ENCODE results near the gene KRTAP10-4.
"Not testable (repeated sequence)": the region's sequence is repeated elsewhere in the genome, so short reads cannot be mapped to it uniquely, and the experiment has no call there.

The KRTAP10-4 gene

GRCh38 chr21:44582055-44582454, 8.5 kb downstream of the KRTAP10-4 start:
- no peak for DNase-seq

- no peak for DNase-seq
Observed at GRCh38 chr21:44583089-44583799, 9.7 kb downstream of the KRTAP10-4 start.

GRCh38 chr21:44583800-44584147, 10.2 kb downstream of the KRTAP10-4 start:
- no peak for DNase-seq

- no peak for DNase-seq
Observed at GRCh38 chr21:44585892-44586291, 12.4 kb downstream of the KRTAP10-4 start.

GRCh38 chr21:44589094-44589493, 15.6 kb downstream of the KRTAP10-4 start:
- DNase-seq = no peak

GRCh38 chr21:44589586-44590305, 16.2 kb downstream of the KRTAP10-4 start:
- DNase-seq = no peak

GRCh38 chr21:44590311-44590721, 16.8 kb downstream of the KRTAP10-4 start:
- DNase-seq = no peak

- DNase-seq = not testable (repeated sequence)
Observed at GRCh38 chr21:44590897-44591800, 17.6 kb downstream of the KRTAP10-4 start.

- DNase-seq = not testable (repeated sequence)
Observed at GRCh38 chr21:44591801-44592130, 18.2 kb downstream of the KRTAP10-4 start.

- DNase-seq = no peak
Observed at GRCh38 chr21:44592446-44593311, 19.1 kb downstream of the KRTAP10-4 start, which contains the start of gene KRTAP10-6. KRTAP10-6 (minus strand) TSS chr21:44592505; CDS start chr21:44592484, 21 bp downstream.

GRCh38 chr21:44593598-44594405, 20.3 kb downstream of the KRTAP10-4 start:
- no peak for DNase-seq

- no peak for DNase-seq
Observed at GRCh38 chr21:44594406-44594916, 20.9 kb downstream of the KRTAP10-4 start.

- no peak for DNase-seq
Observed at GRCh38 chr21:44595524-44595923, 22.0 kb downstream of the KRTAP10-4 start.

- DNase-seq = no peak
Observed at GRCh38 chr21:44596068-44596725, 22.7 kb downstream of the KRTAP10-4 start.

- DNase-seq = no peak
Observed at GRCh38 chr21:44598061-44598460, 24.5 kb downstream of the KRTAP10-4 start.

- DNase-seq = no peak
Observed at GRCh38 chr21:44599264-44600029, 25.9 kb downstream of the KRTAP10-4 start.

GRCh38 chr21:44600118-44600978, 26.8 kb downstream of the KRTAP10-4 start, which contains the start of gene KRTAP10-7:
KRTAP10-7 (plus strand) TSS chr21:44600597; CDS start chr21:44600622, 25 bp downstream.
- DNase-seq = not testable (repeated sequence)

- DNase-seq = not testable (repeated sequence)
Observed at GRCh38 chr21:44601091-44601490, 27.6 kb downstream of the KRTAP10-4 start.

Measured in NCI-H1930 (cell line).